Bronchial smooth muscle cell (primary cell): ENCODE measurements around the gene ANP32A. TPM values are rescaled to one million over a fixed set of nuclear protein-coding genes. Genes with fewer than 3 reads are reported as not detected.

Source experiments
- total RNA-seq: library from RNA; depleted of rRNA; stranded (reverse); fragments of >200 nt; gene quantifications from 2 replicates; pipeline ENCODE4 v1.2.1, GENCODE V29; 2014

Gene ANP32A
- 40.2 and 43.1 TPM in 2 replicates for total RNA-seq

GRCh38 chr15:68820295-68821189, at the start of gene ANP32A:
Gene ANP32A (minus strand): TSS chr15:68820895. CDS start chr15:68820751, 144 bp downstream.

Other genes starting within 250 kb of the ANP32A start
- gene CORO2B, start 241.9 kb downstream of the ANP32A start, total RNA-seq = 10.1 and 24.6 TPM in 2 replicates
- 6.8 and 14.3 TPM in 2 replicates for gene SPESP1, start 109.6 kb upstream of the ANP32A start, total RNA-seq
- gene NOX5, start 193.8 kb upstream of the ANP32A start, total RNA-seq = 0.63 and 1.8 TPM in 2 replicates